Testis (tissue), 2 donors: ENCODE measurements around the gene ATP8A1.

ENCODE experiments used
- POLR2A ChIP-seq: fragments of 450-650 bp; IDR thresholded peaks from one replicate; pipeline ENCODE4 v1.6.1; 2017; ENCODE audit warnings: antibody characterized with exemption, mild to moderate bottlenecking, moderate library complexity
- TF ChIP-seq, protein P1 (sequence below), 3 experiments: fragments of 450-650 bp in 2 of 3; fragments of 200-600 bp in 1 of 3; sonication (generic) in 1 of 3; IDR thresholded peaks; one replicate each; pipeline ENCODE4 v1.5.1; 2016 to 2019; ENCODE audit warnings: antibody characterized with exemption in 3 of 3, mild to moderate bottlenecking in 2 of 3, moderate library complexity in 1 of 3

DNA sequence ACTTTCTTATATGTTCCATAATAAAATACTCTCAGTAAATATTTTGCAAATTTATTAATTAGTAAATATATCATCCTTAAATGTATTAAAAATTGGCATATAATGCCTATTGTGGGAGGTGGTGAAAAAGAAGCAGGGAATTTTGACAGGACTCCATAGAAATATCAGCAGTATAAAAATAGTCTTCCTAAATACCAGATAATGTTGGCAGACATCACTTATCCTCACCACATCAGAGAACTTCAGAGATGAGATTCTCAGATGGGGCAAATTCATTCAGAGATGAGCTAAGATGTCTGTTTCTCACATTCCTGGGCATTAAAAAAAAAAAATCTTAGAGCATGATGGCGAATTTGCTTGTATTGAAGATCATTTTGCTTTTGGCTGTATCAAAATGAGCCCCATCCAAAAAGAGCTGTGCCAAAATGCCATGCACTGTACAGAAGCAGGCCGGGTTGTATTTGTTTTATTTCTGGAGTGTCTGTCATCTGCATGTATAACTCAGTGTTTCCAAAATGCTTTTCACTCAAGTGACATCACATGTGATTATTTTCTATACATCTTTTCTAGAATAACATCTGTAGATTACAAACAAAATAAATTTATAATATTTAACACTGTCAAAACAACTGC, 41.7 kb downstream of the ATP8A1 start:
- no peak for TF ChIP-seq POLR2A
- TF ChIP-seq, protein P1, sequence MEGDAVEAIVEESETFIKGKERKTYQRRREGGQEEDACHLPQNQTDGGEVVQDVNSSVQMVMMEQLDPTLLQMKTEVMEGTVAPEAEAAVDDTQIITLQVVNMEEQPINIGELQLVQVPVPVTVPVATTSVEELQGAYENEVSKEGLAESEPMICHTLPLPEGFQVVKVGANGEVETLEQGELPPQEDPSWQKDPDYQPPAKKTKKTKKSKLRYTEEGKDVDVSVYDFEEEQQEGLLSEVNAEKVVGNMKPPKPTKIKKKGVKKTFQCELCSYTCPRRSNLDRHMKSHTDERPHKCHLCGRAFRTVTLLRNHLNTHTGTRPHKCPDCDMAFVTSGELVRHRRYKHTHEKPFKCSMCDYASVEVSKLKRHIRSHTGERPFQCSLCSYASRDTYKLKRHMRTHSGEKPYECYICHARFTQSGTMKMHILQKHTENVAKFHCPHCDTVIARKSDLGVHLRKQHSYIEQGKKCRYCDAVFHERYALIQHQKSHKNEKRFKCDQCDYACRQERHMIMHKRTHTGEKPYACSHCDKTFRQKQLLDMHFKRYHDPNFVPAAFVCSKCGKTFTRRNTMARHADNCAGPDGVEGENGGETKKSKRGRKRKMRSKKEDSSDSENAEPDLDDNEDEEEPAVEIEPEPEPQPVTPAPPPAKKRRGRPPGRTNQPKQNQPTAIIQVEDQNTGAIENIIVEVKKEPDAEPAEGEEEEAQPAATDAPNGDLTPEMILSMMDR (IDR thresholded peaks at IDR 0.05), result no peak
